Ascending aorta (tissue), 2 donors: ENCODE measurements around the gene GRM1. TPM values are rescaled to one million over a fixed set of nuclear protein-coding genes. Genes with fewer than 3 reads are reported as not detected.

Experiments
- DNase-seq, 2 donors: peaks; one replicate each; pipeline ENCODE4 v3.0.0-alpha.2; 2019; ENCODE audit warnings: low spot score in 2 of 2
- H3K27ac ChIP-seq, 2 donors: fragments of 200-600 bp; sonication (generic); one replicate each; pipeline ENCODE4 v1.5.1; 2016 to 2017; ENCODE audit warnings: mild to moderate bottlenecking in 1 of 2
- H3K27me3 ChIP-seq: fragments of 200-600 bp; sonication (generic); one replicate; pipeline ENCODE4 v1.5.1; 2017
- H3K36me3 ChIP-seq, 2 donors: fragments of 200-600 bp; sonication (generic); one replicate each; pipeline ENCODE4 v1.5.1; 2016
- H3K4me1 ChIP-seq, 2 donors: fragments of 200-600 bp; sonication (generic); one replicate each; pipeline ENCODE4 v1.5.1; 2016 to 2017; ENCODE audit warnings: mild to moderate bottlenecking in 1 of 2
- H3K4me3 ChIP-seq, 2 donors: fragments of 200-600 bp; sonication (generic); one replicate each; pipeline ENCODE4 v1.5.1; 2016 to 2017; ENCODE audit warnings: mild to moderate bottlenecking in 1 of 2
- H3K9me3 ChIP-seq, 2 donors: fragments of 200-600 bp; sonication (generic); one replicate each; pipeline ENCODE4 v1.5.1; 2016
- intact Hi-C: fragments of 100-400 bp; cut with DNase I; formaldehyde crosslinking; loops from one replicate; pipeline ENCODE4 v1.15.1; 2023
- total RNA-seq: library from RNA; depleted of rRNA; stranded (reverse); fragments of >200 nt; gene quantifications from one replicate; pipeline ENCODE4 v1.1.0, GENCODE V29; 2016
- TF ChIP-seq, protein P1 (sequence below), 3 experiments: fragments of 200-600 bp in 2 of 3; fragments of 450-650 bp in 1 of 3; sonication (generic) in 2 of 3; IDR thresholded peaks; one replicate each; pipeline ENCODE4 v1.5.1; 2016 to 2019; ENCODE audit warnings: antibody characterized with exemption in 3 of 3, mild to moderate bottlenecking in 1 of 3, moderate library complexity in 1 of 3

The GRM1 gene
- total RNA-seq, 1 donor from 2014 or later, result not detected

- Histone ChIP-seq H3K36me3 (no peaks in the 10 kb centered on the region), H3K27me3 (no peaks in the 10 kb centered on the region), H3K4me3 (no peak overlapping the region), H3K4me1 (no peaks in the 10 kb centered on the region), H3K9me3 (no peaks in the 10 kb centered on the region), H3K27ac (no peak overlapping the region)
- intact Hi-C loops, result no loop called here
- DNase-seq, result no peak
- TF ChIP-seq, protein P1, sequence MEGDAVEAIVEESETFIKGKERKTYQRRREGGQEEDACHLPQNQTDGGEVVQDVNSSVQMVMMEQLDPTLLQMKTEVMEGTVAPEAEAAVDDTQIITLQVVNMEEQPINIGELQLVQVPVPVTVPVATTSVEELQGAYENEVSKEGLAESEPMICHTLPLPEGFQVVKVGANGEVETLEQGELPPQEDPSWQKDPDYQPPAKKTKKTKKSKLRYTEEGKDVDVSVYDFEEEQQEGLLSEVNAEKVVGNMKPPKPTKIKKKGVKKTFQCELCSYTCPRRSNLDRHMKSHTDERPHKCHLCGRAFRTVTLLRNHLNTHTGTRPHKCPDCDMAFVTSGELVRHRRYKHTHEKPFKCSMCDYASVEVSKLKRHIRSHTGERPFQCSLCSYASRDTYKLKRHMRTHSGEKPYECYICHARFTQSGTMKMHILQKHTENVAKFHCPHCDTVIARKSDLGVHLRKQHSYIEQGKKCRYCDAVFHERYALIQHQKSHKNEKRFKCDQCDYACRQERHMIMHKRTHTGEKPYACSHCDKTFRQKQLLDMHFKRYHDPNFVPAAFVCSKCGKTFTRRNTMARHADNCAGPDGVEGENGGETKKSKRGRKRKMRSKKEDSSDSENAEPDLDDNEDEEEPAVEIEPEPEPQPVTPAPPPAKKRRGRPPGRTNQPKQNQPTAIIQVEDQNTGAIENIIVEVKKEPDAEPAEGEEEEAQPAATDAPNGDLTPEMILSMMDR (IDR thresholded peaks at IDR 0.05), result no peak
Measured at GRCh38 chr6:146312608-146313007, 283.7 kb downstream of the GRM1 start.

GRCh38 chr6:146315381-146316174 lies 286.7 kb downstream of the GRM1 start:
- H3K36me3 ChIP-seq, result no peaks in the 10 kb centered on the region
- H3K27me3 ChIP-seq, result no peaks in the 10 kb centered on the region
- no peak overlapping the region for H3K27ac ChIP-seq
- no peak overlapping the region for H3K4me3 ChIP-seq
- H3K9me3 ChIP-seq, result no peaks in the 10 kb centered on the region
- intact Hi-C loops, result no loop called here
- DNase-seq, result no peak
- TF ChIP-seq, protein P1 (IDR thresholded peaks at IDR 0.05), result no peak
- no peaks in the 10 kb centered on the region for H3K4me1 ChIP-seq

- TF ChIP-seq, protein P1 (IDR thresholded peaks at IDR 0.05), result no peak
- H3K9me3 ChIP-seq, result no peaks in the 10 kb centered on the region
- no peaks in the 10 kb centered on the region for H3K4me1 ChIP-seq
- no peaks in the 10 kb centered on the region for H3K36me3 ChIP-seq
- H3K27me3 ChIP-seq, result no peaks in the 10 kb centered on the region
- H3K27ac ChIP-seq, result no peak overlapping the region
- H3K4me3 ChIP-seq, result no peak overlapping the region
- intact Hi-C loops, result no loop called here
- DNase-seq, result no peak
Measured at GRCh38 chr6:146316175-146316495, 287.3 kb downstream of the GRM1 start.

GRCh38 chr6:146331013-146331412 lies 302.2 kb downstream of the GRM1 start:
- Histone ChIP-seq H3K4me3 (no peak overlapping the region), H3K9me3 (no peaks in the 10 kb centered on the region), H3K27ac (no peak overlapping the region), H3K4me1 (no peaks in the 10 kb centered on the region), H3K27me3 (no peaks in the 10 kb centered on the region), H3K36me3 (no peaks in the 10 kb centered on the region)
- TF ChIP-seq, protein P1 (IDR thresholded peaks at IDR 0.05), result no peak
- intact Hi-C loops, result no loop called here
- no peak for DNase-seq

DNA sequence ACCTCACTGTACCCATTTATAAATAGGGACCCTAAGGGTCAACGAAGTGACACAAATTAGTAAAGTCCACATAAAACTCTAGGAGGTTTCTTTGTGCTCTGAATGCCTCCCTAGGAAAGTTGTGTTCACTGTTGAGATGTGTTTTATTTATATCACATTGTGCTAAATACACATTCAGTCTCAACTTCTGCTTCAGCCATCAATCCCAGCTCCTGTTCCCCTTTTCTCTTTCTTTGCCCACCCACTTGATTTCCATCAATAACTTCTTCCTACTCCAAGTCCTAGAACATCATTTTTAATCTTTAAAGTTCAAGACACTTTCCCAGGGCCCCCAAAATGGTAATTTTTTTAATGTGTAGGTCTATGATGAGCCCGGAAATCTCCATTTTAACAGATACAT lies 306.5 kb downstream of the GRM1 start:
- no peaks in the 10 kb centered on the region for H3K9me3 ChIP-seq
- intact Hi-C loops, result no loop called here
- no peaks in the 10 kb centered on the region for H3K36me3 ChIP-seq
- H3K27ac ChIP-seq, result no peak overlapping the region
- no peak overlapping the region for H3K4me3 ChIP-seq
- no peaks in the 10 kb centered on the region for H3K27me3 ChIP-seq
- DNase-seq, result no peak
- no peaks in the 10 kb centered on the region for H3K4me1 ChIP-seq
- TF ChIP-seq, protein P1 (IDR thresholded peaks at IDR 0.05), result no peak

- Histone ChIP-seq H3K36me3 (no peaks in the 10 kb centered on the region), H3K4me3 (no peak overlapping the region), H3K4me1 (no peaks in the 10 kb centered on the region), H3K27me3 (no peaks in the 10 kb centered on the region), H3K9me3 (no peaks in the 10 kb centered on the region), H3K27ac (no peak overlapping the region)
- TF ChIP-seq, protein P1 (IDR thresholded peaks at IDR 0.05), result no peak
- DNase-seq, result no peak
- intact Hi-C loops, result no loop called here
Measured at GRCh38 chr6:146336191-146336590, 307.3 kb downstream of the GRM1 start.
